Measurements from ENCODE around the gene SUPT6H.

DNA sequence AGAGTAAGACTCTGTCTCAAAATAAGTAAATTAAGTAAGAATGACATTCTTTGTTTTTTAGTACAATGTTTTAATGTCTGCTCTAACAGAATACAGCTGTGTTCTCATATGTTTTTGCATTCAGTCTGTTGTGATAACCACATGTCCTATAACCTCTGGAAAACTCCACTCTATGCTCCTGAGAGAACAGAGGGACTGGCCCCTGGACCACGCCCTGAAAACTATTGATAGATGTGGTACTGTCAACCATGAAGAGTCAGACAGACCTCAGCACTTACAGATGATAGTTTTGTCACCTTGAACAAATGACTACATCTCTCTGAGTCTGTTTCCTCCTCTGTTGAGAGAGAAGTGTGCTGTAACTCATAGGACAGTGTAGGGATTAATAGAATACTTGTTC lies 7.9 kb downstream of the SUPT6H start:
- TF ChIP-seq, protein P1, sequence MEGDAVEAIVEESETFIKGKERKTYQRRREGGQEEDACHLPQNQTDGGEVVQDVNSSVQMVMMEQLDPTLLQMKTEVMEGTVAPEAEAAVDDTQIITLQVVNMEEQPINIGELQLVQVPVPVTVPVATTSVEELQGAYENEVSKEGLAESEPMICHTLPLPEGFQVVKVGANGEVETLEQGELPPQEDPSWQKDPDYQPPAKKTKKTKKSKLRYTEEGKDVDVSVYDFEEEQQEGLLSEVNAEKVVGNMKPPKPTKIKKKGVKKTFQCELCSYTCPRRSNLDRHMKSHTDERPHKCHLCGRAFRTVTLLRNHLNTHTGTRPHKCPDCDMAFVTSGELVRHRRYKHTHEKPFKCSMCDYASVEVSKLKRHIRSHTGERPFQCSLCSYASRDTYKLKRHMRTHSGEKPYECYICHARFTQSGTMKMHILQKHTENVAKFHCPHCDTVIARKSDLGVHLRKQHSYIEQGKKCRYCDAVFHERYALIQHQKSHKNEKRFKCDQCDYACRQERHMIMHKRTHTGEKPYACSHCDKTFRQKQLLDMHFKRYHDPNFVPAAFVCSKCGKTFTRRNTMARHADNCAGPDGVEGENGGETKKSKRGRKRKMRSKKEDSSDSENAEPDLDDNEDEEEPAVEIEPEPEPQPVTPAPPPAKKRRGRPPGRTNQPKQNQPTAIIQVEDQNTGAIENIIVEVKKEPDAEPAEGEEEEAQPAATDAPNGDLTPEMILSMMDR (IDR thresholded peaks at IDR 0.05): no peak
- TF ChIP-seq ZFX (IDR thresholded peaks at IDR 0.05; ENCODE audit: borderline replicate concordance): no peak

Data from 22Rv1 (cell line).